Measurements from ENCODE around the gene IMPA2.

Gene IMPA2

DNA sequence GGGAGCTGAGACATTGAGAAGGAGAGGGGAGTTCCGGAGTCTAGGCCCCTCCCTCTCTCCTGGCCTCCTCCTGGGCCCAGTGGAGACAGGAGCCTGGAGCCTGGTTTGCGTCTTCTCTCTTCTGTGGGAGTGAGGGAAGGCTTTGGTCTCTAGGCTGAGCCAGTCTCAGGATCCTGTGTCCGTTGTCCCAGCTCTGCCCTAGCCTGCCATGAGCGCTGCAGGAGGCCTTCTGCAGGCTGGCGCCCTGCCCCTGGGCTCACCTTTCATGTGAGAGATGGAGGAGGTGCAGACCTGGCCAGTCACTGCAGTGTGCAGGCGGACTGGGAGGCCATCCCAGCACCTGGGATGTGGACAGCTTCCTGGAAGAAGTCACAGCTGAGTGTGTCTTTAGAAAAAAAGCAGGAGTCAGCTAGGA is 8.7 kb downstream of the IMPA2 start:
- DNase-seq, result no peak

DNA sequence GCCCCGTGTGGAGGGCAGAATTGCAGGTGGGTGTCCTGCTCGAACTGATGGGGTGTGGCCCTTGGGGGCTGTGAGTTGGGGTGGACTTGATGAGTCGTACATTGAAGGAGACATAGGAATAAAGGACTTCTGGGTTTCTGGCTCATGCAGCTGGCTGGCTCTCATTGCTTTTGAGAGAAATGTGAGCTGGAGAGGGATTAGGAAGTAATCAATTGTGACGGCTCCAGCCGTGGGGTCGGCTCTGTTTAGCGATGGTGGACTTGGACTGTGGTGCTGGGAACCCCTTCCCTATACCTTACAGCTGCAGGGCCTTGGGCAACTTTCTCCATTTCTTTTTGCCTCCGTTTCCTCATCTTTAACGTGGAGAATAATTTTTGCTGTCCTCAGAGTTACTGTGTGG is 9.2 kb downstream of the IMPA2 start:
- DNase-seq, result no peak

DNA sequence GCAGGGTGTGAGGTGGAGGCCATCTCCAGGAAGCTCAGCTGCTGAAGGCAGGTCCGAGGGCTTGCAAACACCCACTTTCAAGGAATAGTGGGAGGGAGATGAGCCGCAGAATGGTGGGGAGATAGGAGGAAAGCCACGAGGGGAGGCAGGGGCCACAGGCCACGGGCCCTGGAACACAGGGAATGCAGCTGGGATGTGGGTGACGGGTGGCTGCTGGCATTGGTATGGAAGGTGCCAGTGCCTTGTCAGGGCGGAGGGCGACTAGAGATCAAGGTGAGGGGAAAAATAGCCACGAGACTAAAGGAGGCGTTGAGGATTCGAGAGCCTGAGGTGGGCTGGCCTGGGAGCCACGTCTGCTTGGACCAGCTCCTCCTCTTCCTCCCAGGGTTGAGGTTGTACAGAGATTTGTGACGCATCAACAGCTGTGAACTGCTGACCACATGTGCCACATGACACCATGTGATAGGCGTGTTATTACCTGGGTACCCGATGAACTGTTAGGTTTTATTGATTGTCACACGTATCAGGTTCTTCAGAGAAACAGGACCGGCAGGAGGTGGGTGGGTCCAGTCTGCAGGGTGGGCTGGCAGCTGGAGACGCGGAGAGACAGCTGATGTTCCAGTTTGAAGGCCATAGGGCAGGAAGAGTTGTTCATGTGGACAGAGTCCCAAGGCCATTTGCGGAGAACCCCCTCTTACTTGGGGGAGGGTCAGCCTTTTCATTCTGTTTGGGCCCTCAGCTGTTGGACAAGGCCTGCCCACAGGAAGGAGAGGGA is 9.9 kb downstream of the IMPA2 start:
- DNase-seq, result no peak

DNA sequence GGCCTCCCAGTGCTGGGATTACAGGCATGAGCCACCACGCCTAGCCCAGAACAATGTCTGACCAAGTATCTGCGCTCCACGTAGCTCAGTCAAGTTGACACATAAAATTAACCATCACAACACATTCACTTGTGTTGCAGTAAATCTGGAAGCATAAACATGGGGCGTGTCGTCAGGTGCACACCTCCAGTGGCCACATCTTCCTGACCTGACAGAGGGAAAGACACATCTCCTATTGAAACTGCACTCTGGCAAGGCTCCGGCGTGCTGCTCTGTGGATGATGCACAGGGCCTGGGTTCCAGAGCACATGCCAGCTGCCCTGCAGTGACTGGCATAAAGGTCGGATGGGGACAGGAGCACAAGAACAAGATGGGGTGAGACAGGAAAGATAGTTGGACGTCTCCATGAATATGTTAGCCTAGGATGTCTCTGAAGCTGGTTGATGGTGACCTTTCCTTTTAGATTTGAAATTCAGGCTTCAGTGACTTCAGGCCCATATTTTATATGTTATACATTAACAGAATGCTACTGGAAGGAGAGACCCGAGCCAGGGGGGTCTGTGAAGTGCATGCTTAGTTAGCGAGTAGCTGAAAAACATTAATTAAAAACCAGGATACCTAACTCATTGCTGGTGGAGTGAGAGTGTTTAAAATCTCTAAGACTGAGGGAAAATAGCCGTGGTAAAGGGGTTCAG is 10.9 kb downstream of the IMPA2 start:
- no peak for DNase-seq

DNA sequence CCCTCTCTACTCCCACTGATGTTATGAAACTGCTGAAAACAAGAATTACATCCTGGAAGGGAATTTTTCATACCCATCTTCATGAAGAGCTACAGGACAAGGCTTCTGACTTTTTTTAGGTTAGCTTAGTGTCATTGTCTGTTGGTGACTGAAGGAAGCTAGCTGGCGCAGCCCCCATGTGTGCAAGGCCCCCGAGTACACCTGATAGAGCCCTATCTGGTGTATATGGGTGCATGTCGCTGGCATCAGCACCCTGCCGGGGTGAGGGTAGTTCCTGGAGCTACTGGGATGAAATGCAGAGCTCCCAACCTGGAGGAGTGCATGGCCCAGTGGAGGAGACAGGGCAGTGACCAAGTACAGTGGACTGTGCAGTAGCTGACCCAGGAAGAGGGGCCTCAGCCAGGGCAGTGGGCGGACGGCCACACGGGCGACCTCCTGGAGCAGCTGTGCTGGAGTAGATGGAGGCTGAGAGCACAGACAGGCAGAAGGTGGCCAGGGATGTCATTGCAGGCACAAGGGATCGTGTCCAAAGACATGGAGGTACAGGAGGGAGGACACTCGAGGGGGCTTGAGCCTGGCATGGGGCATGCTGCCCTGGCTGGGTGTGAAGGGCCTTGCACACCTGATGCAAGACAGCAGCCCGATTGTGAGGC is 12.1 kb downstream of the IMPA2 start:
- DNase-seq, result no peak

DNA sequence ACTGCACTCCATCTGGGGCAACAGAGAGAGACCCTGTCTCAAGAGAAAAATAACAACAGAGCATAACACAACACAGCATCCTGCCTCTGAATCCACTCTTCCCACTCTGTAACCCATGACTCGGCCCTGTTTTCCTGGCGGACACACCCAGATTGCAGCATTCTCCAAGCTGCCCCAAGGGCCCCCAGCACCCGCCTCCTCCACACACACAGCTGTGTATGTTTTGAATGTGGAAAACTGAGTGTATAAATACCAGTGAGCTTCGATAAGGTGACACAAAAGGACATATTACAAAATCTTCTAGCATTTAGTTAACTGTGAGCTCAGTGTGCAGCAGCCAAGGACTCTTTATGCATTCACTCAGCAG is 13.0 kb downstream of the IMPA2 start:
- no peak for DNase-seq

DNA sequence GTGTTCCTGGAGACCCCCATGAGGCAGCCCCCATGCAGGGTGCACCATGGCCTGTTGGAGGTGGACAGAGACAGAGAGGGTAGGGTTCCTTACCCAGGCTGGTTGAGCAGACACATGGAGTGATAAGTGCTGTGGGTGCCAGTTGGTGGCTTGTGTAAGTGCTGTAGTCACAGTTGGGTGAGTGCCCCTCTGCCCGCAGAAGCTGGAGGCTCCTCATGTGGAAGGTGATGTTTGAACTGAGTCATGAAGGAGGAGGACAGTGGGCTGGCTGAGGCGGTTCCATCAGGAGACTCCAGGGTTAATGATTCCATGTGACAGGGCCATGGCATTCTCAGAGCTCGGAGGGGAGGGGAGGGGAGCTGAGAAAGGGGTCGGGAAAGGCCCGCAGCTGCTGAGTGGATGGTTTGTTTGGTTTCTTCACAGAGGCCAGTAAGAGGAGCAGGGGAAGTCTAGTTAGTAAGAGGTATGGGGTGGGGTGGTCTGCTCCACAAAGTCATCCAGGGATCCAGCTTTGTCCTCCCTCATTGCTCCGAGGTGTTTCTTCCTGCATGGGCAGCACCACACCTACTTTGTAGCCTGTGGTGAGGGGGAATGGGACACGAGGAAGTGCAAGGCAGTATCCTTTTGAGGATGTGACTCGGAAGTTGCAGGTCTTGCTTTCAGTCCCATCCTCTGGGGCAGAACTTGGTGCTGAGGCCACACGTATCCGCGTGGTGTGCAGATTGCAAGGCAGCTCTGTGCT is 13.6 kb downstream of the IMPA2 start:
- DNase-seq, result no peak

DNA sequence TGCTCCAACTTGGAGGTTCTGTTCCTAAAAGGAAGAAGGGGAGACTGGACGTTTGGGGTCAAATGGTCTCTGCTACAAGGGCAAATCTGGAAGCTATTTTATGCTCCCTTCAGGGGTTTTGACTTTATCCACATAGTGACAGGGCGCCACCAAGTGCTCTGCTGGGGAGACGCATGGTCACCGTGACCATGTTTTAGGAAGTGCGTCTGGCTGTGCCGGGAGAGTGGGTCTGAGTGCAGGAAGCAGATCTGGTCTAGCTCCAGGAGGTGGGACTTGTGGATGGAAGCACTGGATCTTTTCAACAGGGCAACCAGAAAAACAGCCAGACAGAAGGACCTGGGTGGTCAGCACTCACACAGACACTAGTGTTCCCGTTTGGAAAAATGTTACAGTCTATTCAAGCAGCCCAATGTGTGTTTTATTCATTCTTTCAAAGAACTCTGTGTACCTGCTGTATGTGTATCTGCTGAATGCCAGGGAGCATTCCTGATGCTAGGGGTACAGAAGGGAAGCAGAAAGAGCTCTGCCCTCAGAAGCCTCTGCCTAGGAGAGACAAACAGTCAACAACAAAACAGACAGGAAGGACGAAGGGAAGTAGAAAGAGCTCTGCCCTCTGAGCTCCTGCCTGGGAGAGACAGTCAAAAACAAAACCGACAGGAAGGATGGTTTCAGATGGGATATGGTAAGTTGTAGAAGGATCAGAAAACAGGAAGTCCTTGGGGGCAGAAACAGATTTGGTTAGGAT is 14.3 kb downstream of the IMPA2 start:
- peak in 29 of 51 donors; percentile 12 to 62 (median 40) for DNase-seq

DNA sequence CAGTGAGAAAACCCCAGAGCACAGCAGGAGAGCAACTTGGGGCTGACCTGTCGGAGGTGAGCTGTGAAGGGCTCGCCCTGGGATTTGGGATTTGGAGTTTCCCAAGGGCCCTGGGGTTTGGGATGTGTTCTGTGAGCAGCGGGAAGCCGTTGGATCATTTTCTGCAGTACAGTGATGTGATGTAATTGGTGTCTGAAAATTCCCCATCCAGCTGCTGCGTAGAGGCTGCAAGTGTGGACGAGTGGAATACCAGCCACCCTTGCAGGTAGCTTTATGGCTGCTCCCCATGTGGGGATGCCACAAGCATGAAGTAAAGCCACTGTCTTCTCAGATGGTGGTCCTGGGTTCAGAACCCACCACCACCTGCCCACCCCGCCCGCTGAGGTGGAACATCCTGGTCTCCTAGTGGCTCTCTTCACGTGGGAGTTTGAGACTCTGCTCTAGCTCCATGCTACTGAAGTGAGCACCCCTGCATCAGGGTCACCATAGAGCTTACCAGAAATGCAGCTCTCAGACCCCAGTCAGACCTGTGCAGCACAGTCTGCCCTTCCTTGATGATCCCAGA is 15.0 kb downstream of the IMPA2 start:
- DNase-seq, result no peak

DNA sequence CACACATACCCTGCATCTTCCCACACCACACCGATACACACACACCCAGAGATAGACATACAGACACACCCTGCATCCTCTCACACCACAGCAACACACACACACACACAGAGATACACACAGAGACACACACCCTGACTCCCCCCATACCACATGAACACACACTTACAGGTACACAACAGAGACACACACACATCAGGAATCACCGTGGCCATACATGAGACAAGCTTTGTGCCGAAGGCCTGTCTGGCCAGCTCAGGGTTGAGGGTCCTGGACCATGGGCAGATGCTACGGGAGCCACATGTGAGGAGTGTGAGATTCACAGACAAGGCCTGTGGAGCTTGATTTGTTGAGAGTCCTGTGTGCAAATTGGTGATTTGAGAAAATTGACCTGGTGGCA is 15.6 kb downstream of the IMPA2 start:
- DNase-seq, result no peak

DNA sequence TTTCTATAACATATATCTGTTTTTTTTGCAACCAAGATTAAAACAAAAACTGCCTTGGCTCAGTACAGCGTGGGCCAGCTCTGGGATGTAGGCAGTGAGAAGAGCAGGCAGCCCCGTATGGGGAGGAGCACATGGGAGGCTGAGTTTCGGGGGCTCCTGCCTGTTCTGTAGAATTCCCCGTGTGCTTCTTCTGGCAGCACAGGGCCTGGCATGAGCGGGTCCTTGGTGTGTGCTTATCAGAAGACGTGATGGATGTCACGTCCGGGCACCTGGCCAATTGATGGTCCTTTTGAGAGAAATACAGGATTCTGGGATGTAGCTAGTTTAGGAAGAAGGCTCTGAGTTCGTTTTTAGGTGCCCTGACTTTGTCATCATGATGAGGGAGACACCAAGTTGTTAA is 16.2 kb downstream of the IMPA2 start:
- no peak for DNase-seq

DNA sequence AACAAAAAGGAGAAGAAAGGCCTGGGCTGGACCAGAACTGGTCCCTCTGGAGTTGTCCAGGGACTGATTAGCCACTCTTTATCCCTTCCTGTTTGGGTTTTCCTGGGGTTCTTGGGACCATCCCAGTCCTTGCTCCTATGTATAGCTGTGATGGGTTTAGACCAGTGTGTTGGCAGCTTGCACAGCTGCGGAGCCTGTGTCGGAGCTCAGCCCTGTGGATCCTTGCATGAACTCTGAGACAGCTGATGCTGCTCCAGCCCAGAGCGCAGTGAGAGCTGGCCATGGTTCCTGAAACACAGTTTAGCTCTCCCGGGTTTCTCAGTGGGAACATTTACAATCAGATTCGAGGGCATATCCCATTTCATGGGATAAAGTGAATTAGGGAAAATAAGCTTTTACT is 16.9 kb downstream of the IMPA2 start:
- peak in 3 of 51 donors; percentile 16 to 20 (median 17) for DNase-seq

DNA sequence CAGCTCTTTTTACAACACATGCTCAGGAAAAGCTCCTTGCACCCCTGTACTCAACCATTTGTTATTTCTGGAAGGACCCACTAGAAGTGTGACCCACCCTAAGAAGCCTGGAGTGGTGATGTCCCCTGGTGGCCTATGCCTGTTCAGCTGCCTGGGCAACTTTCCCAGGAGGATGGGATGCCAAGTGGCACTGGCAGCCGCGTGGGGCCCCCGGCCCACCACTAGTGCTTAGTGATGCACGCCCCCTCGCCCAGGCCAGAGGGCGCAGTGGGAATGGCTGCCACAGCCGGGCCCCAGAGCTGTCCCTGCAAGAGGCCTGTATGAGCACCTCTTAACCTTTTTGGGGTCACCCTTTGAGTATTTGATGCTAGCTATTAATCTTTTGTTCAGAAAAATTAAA is 18.1 kb downstream of the IMPA2 start:
- DNase-seq, result peak in 15 of 51 donors; percentile 7 to 50 (median 24)

DNA sequence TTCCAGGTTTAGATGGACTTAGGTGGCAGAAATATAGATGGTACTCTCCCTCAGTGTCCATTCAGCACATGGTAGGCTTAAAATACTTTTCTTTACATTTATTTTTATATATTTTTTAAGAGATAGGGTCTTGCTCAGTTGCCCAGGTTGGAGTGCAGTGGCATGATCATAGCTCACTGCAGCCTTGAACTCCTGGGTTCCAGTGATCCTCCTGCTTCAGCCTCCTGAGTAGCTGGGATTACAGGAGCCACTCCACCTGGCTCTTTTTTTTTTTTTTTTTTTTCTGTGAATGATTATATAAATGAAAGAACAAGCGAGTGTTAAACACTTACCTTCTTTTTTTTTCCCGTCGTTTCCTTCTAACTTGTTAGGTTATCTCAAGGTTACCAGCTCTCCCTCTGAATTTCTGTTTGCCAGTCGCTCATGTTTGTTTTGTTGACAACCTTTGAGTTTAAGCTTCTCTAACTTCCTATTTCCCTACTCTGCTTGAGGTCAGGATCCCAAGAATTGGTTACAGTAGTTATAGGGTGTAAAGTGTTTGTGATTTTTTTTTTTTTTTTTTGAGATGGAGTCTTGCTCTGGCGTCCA is 18.9 kb downstream of the IMPA2 start:
- DNase-seq, result no peak

DNA sequence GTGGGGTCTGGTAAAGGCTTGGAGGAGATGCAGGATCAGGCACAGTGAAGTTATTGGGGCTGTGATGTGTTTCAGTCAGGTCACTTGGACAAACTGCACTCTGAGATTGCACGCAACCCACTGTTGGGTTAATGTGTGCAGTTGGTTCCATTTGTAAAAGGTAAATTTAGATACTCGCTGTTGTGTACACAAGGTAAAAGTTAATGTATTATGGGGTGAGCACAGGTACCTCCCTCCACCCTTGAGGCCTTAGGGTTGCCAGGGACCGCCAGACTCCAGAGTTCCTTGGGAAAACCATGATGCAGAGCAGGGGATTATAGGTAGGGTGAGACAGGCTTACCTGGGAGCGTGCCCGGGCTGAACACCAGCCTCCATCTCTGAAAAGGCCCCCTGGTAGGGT is 20.1 kb downstream of the IMPA2 start:
- no peak for DNase-seq

DNA sequence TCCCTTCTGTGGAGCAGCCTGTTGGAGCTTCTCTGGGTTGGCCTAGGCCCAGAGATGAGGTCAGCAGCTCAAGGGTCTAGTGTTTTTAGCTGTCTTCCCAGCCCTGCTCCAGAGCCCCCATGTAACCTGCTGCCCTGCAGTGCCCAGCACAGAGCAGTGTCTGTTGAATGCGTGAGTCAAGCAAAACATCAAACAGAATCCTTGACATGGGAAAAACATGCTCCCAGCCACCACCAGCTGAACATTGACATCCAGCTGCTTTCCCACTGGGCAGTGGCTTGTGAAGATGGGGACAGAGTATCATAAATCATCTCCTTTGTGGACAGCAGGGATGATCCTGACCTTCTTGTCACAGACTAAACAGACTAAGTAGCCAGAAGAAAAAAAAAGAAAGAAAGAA is 22.6 kb downstream of the IMPA2 start:
- DNase-seq, result no peak

DNA sequence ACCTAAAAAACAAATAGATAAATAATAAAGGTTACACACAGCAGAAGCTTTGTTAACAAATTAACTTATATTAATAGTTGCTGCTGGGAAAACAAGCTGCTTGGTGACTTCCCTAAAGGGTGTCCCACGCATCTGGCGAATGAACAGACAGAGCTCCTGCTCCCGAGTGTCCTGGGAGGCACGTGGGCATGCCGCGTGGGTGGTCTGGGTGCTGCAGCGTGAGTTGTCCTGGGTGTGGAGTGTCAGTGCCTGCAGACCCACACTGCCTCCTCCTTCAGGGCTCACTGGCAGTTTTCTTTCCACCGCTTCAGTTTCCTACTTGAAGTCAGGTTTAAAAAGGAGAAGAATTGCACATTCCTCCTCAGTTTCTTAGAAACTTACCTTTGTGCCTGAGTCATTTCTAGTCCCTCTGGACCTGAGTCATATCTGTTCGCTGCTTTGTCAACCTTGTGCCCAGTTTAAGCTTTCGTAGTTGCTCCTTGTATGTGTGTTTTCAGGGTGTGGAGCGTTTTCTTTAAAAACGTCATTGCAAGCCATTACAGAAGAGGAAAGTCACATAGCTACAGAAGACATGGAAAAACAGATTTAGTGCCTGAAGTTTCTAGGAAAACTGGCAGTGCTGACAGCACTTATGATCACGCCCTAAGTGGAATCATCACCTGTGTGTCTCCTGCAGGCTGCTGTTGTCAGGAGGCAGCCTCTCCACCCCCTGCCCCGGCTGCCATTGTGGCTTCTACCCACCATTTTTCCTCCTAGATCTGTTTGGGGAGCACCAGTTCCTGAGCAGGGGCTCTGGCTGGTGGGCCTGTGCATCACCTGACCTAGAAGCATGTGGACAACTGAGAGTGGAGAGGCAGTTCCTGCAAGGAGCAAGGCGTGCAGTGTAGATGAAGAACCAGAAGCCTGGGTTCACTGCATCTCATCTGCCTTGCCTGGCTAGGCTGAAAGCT is 24.5 kb downstream of the IMPA2 start:
- DNase-seq, result peak in 1 of 51 donors; percentile 9

DNA sequence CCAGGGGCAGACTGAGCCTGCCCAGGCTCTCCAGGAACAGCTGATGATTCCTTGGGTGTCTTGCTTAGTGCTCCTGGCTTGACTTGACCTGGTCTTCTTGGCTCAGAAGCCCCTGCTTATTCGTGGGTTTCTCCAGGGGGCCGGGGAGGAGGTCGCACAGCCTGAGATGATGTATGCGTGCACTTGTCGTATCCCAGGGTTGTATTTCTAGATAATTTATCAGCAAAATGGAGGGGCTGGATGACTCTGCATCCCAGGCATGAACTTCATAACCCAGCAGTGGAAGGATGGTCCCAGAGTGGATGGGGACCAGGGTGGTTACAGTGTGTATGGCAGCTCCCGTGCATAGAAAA is 25.2 kb downstream of the IMPA2 start:
- no peak for DNase-seq

DNA sequence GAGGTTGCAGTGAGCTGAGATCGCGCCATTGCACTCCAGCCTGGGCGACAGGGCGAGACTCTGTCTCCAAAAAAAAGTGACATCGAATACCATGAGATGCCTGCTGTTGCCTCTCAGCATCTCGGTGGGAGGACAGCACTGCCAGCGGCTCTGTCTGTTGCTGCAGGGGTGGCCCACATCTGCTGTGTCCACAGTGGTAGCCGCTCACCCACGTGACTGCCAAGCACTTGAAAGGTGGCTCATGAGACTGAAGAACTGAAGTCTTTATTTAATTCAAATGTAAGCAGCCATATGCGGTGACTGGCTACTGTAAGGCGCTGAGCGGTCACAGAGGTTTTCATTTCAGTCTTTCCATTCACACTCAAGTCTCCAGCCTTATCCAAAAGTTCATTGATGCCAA is 25.8 kb downstream of the IMPA2 start:
- no peak for DNase-seq

All from hypothalamus (tissue), 51 donors.